HG02870 (cell line): ENCODE data around the gene ELMOD3.

Source experiments
- ATAC-seq: cut with Tn5 transposase; IDR thresholded peaks from one replicate; pipeline ENCODE4 v1.9.1; 2021; ENCODE audit warnings: mild to moderate bottlenecking, moderate library complexity; ENCODE audit not compliant: unreplicated experiment

Gene ELMOD3

GRCh38 chr2:85422072-85422457 lies 67.5 kb downstream of the ELMOD3 start:
- no peak for ATAC-seq

GRCh38 chr2:85423525-85423924 lies 69.0 kb downstream of the ELMOD3 start:
- no peak for ATAC-seq

- no peak for ATAC-seq
Measured at GRCh38 chr2:85425588-85425987, 71.0 kb downstream of the ELMOD3 start.

GRCh38 chr2:85427300-85427835 lies 72.8 kb downstream of the ELMOD3 start:
- ATAC-seq = no peak

- no peak for ATAC-seq
Measured at GRCh38 chr2:85428343-85428881, 73.8 kb downstream of the ELMOD3 start.

- no peak for ATAC-seq
Measured at GRCh38 chr2:85429213-85429923, 74.8 kb downstream of the ELMOD3 start.

GRCh38 chr2:85429924-85430289 lies 75.3 kb downstream of the ELMOD3 start:
- no peak for ATAC-seq

GRCh38 chr2:85430752-85431569 lies 76.4 kb downstream of the ELMOD3 start:
- no peak for ATAC-seq

- no peak for ATAC-seq
Measured at GRCh38 chr2:85431570-85432205, 77.1 kb downstream of the ELMOD3 start.

- ATAC-seq = no peak
Measured at GRCh38 chr2:85433511-85434089, 79.0 kb downstream of the ELMOD3 start.

- no peak for ATAC-seq
Measured at GRCh38 chr2:85434696-85435095, 80.1 kb downstream of the ELMOD3 start.

- no peak for ATAC-seq
Measured at GRCh38 chr2:85435220-85435958, 80.8 kb downstream of the ELMOD3 start.

- ATAC-seq = no peak
Measured at GRCh38 chr2:85435981-85436835, 81.6 kb downstream of the ELMOD3 start.

GRCh38 chr2:85436836-85437487 lies 82.4 kb downstream of the ELMOD3 start:
- ATAC-seq = no peak

- peak; percentile 75 for ATAC-seq
Measured at GRCh38 chr2:85437488-85438200, 83.1 kb downstream of the ELMOD3 start.

GRCh38 chr2:85438201-85439024 lies 83.8 kb downstream of the ELMOD3 start:
- ATAC-seq = no peak

GRCh38 chr2:85439025-85439472 lies 84.5 kb downstream of the ELMOD3 start:
- ATAC-seq = no peak
